Measurements from ENCODE around the gene CTDSP1.

Gene CTDSP1

GRCh38 chr2:218428846-218429558, 29.3 kb downstream of the CTDSP1 start:
- no peaks in the 10 kb centered on the region for H3K36me3 ChIP-seq (replicated peaks)
- H3K27me3 ChIP-seq (replicated peaks) = no peaks in the 10 kb centered on the region
- in situ Hi-C loops (cut with HindIII; ENCODE audit: low pct_ligation_motif_present, low sequenced_read_pairs) = no loop called here
- no peak overlapping the region for H3K4me3 ChIP-seq (ENCODE audit: low read depth, low read length)
- TF ChIP-seq, protein P1, sequence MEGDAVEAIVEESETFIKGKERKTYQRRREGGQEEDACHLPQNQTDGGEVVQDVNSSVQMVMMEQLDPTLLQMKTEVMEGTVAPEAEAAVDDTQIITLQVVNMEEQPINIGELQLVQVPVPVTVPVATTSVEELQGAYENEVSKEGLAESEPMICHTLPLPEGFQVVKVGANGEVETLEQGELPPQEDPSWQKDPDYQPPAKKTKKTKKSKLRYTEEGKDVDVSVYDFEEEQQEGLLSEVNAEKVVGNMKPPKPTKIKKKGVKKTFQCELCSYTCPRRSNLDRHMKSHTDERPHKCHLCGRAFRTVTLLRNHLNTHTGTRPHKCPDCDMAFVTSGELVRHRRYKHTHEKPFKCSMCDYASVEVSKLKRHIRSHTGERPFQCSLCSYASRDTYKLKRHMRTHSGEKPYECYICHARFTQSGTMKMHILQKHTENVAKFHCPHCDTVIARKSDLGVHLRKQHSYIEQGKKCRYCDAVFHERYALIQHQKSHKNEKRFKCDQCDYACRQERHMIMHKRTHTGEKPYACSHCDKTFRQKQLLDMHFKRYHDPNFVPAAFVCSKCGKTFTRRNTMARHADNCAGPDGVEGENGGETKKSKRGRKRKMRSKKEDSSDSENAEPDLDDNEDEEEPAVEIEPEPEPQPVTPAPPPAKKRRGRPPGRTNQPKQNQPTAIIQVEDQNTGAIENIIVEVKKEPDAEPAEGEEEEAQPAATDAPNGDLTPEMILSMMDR (IDR thresholded peaks at IDR 0.05; ENCODE audit: low read depth, low read length, missing control alignments) = no peak
- no peak overlapping the region for H3K27ac ChIP-seq
- no peak for DNase-seq

GRCh38 chr2:218429911-218430692, 30.4 kb downstream of the CTDSP1 start:
- Histone ChIP-seq H3K4me3 (ENCODE audit: low read depth, low read length) (no peak overlapping the region), H3K36me3 (replicated peaks) (no peaks in the 10 kb centered on the region), H3K27me3 (replicated peaks) (no peaks in the 10 kb centered on the region), H3K27ac (no peak overlapping the region)
- TF ChIP-seq, protein P1 (IDR thresholded peaks at IDR 0.05; ENCODE audit: low read depth, low read length, missing control alignments) = no peak
- DNase-seq = no peak
- in situ Hi-C loops (cut with HindIII; ENCODE audit: low pct_ligation_motif_present, low sequenced_read_pairs) = no loop called here

DNA sequence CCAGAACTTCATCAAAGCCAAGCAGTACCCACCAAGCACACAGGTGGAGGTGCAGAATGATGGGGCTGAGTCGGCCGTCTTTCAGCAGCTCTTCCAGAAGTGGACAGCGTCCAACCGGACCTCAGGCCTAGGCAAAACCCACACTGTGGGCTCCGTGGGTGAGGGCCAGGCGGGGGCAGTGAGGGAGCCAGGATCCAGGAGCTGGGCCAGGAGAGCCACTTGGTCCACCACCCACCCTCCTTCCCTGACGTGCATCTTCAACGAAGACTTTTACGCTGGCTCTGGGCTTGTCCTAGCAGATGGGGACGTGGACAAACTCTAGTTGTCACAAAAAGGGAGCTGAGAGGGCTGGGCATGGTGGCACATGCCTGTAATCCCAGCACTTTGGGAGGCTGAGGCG, 31.1 kb downstream of the CTDSP1 start:
- Histone ChIP-seq H3K27ac (no peak overlapping the region), H3K27me3 (replicated peaks) (no peaks in the 10 kb centered on the region), H3K36me3 (replicated peaks) (no peaks in the 10 kb centered on the region), H3K4me3 (ENCODE audit: low read depth, low read length) (no peak overlapping the region)
- TF ChIP-seq, protein P1 (IDR thresholded peaks at IDR 0.05; ENCODE audit: low read depth, low read length, missing control alignments) = no peak
- no peak for DNase-seq
- in situ Hi-C loops (cut with HindIII; ENCODE audit: low pct_ligation_motif_present, low sequenced_read_pairs) = no loop called here

DNA sequence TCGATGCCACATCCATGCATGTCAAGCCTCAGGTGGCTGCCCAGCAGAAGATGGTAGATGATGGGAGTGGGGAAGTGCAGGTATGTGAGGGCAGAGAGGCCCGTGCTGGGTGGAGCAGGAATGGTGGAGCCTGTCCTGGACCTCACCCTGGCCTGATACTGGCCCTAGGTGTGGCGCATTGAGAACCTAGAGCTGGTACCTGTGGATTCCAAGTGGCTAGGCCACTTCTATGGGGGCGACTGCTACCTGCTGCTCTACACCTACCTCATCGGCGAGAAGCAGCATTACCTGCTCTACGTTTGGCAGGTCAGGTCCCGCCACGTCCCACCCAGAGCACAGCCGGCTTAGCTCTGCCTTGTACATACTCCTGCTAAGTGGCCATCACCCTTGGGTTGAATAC, 32.2 kb downstream of the CTDSP1 start:
- Histone ChIP-seq H3K36me3 (replicated peaks) (no peaks in the 10 kb centered on the region), H3K4me3 (ENCODE audit: low read depth, low read length) (no peak overlapping the region), H3K27ac (no peak overlapping the region), H3K27me3 (replicated peaks) (no peaks in the 10 kb centered on the region)
- DNase-seq = no peak
- TF ChIP-seq, protein P1 (IDR thresholded peaks at IDR 0.05; ENCODE audit: low read depth, low read length, missing control alignments) = no peak
- in situ Hi-C loops (cut with HindIII; ENCODE audit: low pct_ligation_motif_present, low sequenced_read_pairs) = no loop called here

DNA sequence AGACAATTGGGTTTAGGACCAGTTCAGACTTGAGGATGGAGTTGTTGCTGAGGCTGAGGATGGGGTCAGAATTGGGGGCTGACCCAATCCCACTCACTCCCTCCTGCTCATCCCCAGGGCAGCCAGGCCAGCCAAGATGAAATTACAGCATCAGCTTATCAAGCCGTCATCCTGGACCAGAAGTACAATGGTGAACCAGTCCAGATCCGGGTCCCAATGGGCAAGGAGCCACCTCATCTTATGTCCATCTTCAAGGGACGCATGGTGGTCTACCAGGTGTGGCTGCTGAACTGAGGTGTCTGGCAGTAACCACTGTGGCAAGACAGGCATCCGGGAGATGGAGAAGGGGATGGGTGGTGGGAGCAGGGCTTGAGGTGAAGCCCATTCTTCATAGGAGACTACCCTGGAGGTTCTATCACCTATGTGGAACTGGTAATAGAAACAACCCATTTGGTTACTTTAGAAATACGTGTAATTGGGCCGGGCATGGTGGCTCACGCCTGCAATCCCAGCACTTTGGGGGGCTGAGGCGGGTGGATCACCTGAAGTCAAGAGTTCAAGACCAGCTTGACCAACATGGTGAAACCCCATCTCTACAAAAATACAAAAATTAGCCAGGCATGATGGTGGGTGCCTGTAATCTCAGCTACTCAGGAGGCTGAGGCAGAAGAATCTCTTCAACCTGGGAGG, 33.2 kb downstream of the CTDSP1 start:
- H3K4me3 ChIP-seq (ENCODE audit: low read depth, low read length) = no peak overlapping the region
- in situ Hi-C loops (cut with HindIII; ENCODE audit: low pct_ligation_motif_present, low sequenced_read_pairs) = no loop called here
- H3K27me3 ChIP-seq (replicated peaks) = no peaks in the 10 kb centered on the region
- no peak overlapping the region for H3K27ac ChIP-seq
- no peak for DNase-seq
- no peaks in the 10 kb centered on the region for H3K36me3 ChIP-seq (replicated peaks)
- TF ChIP-seq, protein P1 (IDR thresholded peaks at IDR 0.05; ENCODE audit: low read depth, low read length, missing control alignments) = no peak

Data from brain microvascular endothelial cell (primary cell).